DMS53 (cell line): Measurements from ENCODE around the gene CDKN1C.
"Not testable (repeated sequence)": the region's sequence is repeated elsewhere in the genome, so short reads cannot be mapped to it uniquely, and the experiment has no call there.

Experiments
- DNase-seq: peaks from one replicate; lab custom pipeline; 2025; lab: John Stamatoyannopoulos, UW

Gene CDKN1C

DNA sequence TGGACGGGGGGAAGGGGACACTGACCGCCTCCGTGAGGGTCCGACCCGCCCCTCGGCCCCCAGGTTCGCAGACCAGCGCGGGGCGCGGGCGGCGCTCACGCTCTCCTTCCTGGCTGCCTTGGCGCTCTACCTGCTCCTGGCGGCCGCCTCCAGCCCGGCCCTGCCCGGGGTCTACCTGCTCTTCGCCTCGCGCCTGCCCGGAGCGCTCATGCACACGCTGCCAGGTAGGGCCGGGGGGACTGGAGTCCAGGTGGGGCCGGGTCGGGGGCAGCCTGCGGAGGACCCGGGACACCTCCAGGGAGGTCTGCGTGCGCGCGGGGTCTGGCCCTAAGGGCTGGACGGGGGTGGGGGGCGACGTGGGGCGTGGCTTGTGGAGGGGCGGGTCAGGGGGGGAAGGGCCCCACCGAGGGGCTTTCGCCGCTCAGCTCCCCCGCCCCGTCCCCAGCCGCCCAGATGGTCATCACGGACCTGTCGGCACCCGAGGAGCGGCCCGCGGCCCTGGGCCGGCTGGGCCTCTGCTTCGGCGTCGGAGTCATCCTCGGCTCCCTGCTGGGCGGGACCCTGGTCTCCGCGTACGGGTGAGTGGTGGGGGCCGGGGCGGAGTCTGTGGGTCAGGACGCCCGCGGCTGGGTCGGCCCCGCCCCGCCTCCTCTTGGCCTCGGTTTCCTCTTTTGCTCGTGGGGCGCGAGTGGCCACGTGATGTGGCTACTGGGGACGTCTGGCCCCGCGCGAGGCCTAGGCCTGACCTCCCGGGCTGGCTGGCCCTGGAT lies 23.7 kb upstream of the CDKN1C start:
- DNase-seq = no peak

DNA sequence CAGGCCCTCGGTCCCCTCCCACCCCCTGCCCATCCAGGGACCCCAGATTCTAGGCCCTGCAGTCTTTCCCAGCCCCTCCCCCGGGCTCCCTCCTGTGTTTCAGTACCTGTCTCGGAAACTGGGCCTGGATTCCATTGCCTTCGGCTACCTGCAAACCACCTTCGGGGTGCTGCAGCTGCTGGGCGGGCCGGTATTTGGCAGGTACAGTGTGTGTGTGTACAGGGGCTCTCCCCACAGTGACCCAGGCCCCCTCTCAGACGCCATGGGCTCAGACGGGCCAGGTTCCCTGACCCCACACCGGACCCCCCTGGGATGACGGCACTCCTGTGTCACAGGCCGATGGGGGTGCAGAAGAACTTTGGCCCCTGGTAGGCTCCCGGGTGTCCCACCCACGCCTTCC lies 22.6 kb upstream of the CDKN1C start:
- DNase-seq = no peak

DNA sequence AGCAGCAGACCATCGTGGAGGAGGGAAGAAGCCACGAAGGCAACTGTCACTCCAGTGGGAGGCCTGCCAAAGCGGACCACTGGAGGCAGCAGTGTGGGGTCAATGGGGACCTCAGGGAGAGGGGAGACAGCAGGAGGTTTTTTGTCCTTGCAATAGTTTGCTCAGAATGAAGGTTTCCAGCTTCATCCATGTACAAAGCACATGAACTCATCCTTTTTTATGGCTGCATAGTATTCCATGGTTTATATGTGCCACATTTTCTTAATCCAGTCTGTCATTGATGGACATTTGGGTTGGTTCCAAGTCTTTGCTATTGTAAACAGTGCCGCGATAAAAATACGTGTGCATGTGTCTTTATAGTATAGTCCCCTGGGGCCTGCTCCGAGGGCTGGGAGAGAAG lies 19.7 kb upstream of the CDKN1C start:
- not testable (repeated sequence) for DNase-seq

DNA sequence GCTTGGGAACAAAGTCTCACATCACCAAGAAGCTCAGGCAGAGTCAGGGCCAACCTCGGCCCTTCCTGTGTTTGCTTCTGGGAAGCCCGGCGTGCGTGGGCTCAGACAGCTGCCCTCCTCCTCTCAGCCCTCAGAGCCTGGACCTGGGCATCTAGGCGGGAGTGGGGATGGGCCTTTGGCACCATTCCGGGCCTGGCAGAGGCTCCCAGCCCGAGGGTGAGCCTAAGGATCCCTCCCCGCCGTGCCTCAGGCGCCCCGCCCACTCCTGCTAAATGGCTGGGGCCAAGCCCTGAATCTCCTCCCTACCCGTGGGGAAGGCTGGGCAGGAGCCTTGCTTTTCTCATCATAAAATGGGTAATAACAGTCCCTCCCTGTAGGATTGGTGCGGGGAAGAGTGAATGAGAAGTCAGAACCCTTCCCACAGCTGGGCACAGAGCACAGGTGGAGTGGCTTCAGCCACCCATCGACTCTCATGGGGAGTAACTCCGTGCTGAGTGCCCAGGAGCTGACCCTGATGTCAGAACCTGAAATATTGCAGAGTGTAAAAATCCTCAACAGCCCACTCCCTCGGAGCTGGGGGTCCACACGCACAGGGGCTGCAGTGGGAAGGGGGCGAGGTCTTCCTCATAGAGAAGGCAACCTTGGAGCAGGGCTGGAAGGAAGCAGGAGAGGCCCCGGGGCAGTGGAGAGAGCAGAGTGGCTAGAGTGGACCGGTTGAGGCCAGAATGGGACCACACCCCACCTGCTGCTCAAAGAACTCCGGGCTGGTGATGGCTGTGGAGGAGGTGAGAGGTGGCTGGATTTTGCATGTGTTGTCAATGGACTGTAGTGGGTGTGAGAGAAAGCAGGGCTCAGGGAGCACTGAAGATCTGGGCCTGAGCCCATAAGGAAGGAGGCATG lies 18.8 kb upstream of the CDKN1C start:
- DNase-seq = peak; percentile 60

DNA sequence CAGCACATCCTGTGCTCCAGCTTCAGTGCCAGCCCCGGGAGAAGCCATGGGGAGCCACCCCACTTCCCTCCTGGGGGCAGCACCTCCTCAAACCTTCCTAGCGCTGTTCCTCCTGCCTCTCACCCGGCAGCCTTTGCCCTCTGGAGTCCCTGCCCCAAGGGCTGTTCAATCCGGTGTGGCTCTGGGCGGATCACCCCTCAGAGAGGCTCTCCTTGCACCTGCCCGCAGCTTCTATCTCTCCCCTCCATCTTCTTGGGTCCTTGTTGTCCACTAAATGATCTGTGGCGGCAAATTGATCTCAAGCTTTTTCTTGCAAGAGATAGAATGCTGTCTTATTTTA lies 18.1 kb upstream of the CDKN1C start:
- peak; percentile 77 for DNase-seq

DNA sequence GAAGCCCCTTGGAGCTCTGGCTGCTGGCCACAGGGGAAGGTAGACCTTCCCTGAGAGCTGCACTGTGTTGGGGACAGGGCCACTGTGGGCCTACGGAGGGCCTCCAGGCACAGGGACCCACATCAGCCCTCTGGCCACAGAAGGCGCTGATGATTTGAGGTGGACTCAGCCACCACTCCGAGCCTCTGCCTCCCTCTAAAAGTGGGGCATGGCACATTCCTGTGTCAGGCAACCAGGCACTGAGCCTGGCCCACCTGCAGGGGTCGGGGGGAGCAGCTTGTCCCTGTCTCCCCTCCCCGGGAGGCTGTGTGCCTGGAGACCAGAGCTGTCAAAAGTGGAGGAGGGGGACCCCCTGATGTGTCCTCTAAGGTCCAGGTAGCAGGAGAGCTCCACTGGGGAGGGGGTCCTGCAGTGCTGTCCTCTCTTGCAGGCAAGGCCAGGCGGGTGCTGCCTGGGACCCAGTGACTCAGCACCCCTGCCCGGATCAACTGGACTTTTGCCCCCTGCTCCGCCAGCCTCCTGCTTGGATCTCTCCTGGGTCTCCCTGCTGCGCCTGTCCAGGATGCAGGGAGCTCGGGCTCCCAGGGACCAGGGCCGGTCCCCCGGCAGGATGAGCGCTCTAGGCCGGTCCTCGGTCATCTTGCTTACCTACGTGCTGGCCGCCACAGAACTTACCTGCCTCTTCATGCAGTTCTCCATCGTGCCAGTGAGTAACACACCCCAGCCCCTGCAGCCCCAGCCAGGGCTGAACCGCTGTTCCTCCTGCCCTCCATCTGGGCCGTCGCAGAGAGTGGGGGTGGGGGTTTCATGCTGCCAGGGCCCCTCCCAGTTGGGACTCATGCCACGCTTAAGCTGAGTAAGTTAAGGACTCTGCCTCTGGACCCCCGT lies 17.5 kb upstream of the CDKN1C start:
- DNase-seq = peak; percentile 77

DNA sequence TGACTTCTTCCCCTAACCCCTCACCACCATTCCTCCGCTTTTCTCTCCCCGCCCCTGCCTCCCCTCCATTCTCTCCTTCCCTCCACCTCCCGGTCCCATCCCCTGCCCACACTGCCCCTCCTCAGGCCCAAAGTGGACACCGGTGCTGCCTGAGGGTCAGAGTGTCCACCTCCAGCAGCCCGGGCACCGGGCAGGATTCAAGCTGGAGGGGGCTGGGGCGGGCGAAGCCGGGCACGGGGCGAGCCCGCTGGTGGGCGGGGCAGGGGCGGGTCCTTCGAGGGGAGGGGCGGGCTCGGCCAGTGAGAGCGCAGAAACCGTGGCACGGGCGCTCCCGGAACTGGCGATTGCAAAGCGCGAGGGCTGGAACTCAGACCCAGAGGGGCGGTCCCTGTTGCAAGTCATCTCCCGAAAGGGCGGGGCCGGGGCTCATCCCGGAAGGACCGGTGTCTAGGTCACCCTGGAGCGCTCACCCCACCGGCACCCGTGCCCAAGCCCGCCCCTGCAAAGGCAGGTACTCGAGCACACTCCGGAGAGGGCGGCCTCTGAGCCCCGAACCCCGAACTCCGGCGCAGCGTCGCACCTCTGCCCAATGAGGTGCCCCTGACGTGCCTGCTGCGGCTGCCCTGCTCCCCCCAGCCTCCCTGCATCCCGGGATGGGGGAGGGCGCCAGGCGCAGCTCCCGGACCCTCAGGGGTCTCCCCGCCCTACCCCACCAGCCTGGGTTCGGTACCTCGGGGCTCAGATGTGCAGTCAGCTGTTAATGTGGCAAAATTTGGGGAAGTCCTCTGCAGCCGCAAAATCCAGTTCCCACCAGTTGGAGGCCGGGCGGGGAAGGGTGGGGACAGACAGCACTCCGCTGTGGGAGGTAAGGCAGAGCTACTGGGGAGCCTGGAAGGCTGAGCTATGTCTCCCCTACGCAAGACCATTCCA lies 16.5 kb upstream of the CDKN1C start:
- DNase-seq = peak; percentile 99

DNA sequence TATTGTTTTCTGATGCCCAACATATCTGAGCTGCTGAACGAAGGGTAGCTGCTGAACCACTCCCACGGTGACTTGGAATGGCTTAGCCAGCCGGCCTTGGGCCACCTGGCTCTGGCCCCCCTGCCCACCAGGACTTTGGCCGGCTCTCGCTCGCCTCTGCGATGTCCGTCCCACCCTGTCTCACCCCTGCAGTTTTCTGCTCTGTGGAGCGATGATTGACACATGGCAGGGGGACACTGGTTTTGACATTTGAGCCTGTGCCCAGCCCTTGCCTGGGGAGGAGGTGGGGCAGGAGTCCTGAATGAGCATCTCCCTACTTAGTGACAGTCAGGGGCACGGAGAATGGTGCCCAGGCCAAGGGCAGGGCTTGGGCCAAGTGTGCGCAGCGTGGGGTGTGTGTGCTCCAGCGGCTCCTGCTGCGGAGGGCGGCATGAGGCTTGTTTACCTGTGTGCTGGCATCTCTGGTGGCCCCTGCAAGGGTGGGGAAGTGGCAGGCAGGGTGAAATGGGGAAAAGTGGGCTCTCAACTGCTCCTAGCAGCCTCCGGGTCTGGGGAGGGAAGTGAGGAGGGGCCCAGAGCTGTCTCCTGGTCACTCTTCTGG lies 15.7 kb upstream of the CDKN1C start:
- DNase-seq = no peak

DNA sequence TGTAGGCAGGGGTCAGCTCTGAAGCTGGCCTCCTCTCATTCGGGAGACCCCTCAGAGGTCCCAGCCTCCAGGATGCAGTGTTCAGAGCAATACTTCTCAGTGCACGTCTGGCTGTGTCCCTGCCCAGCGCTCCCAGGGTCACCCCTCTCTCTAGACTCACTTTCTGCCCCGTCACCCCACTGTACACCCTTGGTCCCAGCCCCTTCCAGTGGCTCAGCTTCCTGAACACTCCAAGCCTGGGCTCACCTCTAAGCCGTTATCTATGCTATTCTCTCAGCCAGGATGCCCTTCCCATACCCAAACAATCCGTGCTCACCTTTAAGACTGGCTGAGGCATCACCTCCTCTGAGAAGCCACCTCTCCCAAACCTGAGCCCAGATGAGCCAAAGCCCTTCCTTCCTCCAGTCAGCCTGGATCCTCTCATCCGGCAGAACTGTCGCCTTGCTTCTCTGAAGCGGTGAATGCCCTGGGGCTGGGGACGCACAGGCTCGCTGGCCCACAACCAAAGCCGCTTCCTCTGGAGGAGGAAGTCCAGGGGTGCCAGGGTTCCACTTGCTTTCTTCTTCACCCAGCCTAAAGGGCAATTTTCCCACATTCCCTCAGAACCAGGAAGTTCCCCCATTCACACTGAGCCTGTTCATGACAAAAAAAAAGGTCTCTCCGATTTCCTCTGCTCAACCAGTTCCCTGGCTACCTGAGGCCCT lies 13.7 kb upstream of the CDKN1C start:
- DNase-seq = peak; percentile 45

DNA sequence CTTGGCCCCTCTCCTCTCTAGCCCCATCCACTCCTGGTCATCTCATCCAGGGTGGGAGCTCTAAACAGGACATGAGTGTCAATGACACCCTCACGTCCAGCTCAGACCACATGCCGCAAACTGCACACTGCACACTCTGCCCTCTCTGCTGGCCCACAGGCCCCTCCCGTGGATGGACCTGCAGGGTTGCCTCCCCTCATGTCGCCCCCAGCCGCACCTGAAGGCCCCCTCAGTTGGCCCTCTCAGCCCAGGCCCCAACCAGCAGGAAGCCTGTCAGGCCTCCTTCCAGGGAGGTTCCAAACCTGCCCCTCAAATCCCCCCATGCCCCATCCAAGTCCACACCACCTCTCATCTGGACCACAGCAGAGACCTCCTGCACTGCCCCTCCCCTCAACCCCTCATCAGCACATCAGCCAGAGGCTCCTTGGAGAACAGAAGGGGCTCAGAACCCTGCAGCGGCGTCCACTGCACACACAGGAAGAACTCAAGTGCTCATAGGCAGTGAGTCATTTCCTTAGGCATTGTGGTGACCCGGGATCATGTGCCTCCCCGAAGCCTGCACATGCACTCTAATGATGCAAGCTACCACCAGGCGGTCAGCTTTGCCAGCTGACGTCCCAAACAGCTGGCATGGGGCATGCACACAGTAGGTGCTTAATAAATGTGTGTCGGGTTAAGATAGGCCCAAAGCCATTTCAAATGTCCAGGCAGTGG lies 12.9 kb upstream of the CDKN1C start:
- DNase-seq = peak; percentile 96

DNA sequence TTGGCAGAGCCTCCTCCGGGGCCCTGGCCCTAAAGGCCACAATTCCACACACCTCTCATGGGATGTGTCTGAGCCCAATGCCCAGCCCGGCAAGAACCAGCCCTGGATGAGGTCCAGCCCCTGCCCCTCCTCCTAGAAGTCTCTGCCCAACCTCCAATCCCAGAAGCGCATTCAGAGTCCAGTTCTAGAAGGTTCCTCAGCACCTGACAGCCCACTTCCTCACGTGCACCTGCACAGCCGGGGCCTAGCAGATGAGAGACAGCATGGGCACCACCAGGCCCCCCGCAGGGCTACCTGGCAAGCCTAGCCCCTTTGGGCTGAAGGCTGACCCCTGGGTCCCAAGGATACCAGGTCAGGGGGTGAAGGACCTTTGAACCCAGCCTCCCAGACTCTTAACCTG lies 11.5 kb upstream of the CDKN1C start:
- DNase-seq = no peak

DNA sequence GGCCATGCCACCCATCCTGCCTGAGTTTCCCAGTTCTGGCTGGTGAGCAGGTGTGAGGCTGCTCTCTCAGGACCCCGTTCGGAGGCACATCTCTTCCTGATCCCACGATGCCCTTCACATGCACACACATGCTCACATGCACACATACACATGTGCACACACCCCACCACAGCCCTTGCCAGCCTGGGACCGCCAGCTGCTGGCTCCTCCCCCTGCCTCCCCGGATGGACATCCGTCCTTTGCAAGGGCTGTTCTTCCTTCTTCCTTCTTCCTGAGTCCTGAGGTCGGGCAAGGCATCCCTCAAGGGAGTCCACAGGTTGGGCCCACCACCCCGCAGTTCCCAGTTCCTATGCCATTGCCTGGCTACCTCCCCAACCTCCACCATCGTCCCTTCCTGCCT lies 10.5 kb upstream of the CDKN1C start:
- DNase-seq = no peak

DNA sequence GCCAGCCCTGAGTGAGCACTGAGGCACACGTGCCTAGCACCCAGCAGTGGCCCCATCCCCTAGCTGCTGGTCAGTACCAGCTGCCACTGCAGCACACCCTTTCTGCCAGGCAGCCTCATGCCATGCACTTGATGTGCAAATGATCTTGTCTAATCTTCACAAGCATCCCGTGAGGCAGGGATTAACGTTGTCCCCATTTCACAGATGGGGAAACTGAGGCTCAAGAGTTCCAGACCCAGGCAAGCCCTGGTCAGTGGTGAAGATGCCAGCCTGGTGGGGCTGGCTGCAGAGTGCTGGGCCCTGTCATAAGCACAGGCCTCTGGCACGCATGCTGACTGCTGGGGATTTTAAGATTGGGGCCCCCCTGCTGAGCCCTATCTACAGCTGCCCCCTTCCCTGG lies 8.4 kb upstream of the CDKN1C start:
- DNase-seq = no peak

DNA sequence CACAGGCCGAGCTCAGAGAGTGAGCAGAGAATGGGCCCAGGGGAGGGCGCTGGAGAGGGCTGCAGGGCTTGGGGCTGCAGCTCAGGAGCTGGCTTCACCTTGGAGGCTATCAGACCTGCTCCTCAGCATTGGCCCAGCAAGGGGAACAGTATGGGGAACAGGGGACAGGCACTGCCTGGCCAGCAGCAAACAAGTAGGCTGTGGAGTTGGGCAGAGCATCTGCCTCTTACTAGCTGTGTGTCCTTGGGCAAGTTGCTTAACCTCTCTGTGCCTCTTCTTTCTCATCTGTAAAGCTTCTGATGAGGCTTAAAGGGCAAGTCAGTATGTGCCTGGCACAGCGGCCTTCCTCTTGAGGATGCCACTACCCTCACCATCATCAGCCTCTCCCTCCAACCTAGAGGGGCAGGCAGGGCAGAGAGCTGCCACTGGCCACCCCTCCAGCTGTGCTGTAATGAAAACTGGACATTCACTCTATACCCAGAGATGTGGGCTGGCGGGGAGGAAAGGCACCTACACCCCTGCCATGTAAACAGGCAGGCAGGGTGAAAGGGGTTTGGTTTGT lies 7.5 kb upstream of the CDKN1C start:
- no peak for DNase-seq

DNA sequence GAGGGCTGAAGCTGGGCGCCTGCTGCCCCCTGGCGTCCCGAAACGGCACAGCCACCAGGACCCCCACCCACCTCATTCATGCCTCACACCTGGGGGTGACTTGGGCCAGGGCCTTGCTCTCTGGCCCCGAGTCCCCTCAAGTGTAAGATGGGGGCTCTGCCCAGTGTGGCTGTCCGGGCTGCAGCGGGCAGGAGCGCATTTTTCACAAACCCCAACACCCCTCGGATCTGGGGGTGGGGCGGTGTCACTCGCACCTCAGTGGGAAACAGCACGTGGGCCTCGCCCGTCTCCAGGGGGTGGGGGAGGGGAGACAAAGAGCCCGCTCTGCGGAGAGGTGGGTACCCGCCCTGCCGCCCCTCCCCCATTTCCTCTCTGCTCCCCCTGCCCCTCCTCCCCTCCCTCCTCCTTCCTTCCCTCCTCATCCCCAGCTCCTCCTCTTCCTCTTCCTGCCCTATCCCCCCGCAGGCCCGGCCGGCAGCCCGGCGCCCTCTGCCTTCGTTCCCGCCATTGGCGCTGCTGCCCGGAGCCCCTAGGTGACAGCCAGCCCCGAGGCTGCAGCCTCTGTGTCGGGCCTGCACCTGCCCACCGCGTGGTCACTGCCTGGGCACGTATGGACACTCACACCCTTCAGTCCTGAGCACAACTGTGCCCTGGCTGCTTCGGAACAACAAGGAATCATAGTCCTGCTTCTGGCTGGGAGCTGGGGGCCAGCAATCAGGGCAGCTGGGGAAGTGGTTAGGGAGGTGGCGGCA lies 6.8 kb upstream of the CDKN1C start:
- peak; percentile 89 for DNase-seq

DNA sequence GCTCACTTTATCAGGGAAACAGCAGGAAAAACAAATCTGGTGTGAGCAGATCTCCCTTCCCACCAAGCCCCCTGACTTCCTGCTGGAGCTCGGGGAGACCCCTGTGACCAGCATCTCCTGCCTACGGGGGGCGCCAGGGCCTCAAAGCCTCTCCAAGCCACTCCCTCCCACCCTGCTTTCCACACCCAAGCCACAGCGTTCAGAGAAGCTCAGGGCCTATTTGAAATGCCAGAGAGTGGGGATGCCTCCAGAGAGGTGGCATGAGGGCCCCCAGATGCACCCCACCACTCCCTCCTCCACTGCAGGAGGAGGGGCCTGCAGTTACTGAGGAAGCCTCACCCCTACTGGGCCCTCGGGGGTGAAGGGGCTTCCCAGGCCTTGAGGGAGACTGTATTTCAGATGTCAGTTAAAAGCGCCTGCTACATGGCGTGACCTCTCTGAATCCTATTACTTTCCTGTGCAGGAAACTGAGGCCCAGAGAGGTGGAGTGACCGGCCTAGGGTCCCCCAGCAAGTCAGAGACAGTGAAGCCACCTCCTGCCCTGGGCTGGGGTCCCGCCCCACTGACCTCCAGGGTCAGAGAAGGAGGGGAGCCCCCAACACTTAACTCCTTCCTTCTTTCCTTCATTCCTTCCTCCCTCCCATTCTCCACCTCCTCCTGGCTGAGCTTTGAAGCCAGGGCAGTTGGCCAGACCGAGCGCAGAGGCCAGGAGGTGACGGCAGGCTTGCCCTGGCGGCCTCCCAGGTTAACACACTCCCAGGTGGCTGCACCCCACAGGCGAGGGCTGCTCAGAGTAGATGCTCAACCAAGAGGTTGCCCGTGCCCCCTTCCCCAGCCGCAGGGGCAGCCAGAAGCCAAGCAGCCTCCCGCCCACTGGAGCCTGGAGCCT lies 6.0 kb upstream of the CDKN1C start:
- peak; percentile 79 for DNase-seq
